Subcutaneous abdominal adipose tissue (tissue), 5 donors: ENCODE data around the gene RAB8B.

Experiments used
- H3K27ac ChIP-seq: one replicate; pipeline ENCODE4 v1.7.0; 2013; ENCODE audit warnings: low read depth, mild to moderate bottlenecking, inconsistent platforms, low read length, moderate library complexity
- H3K27me3 ChIP-seq, 5 donors: one replicate each; pipeline ENCODE4 v1.7.0; 2013; ENCODE audit warnings: low read length in 5 of 5, inconsistent platforms in 1 of 5; ENCODE audit not compliant: control insufficient read depth in 5 of 5, insufficient read depth in 4 of 5
- H3K36me3 ChIP-seq, 5 donors: one replicate each; pipeline ENCODE4 v1.7.0; 2013; ENCODE audit warnings: low read length in 5 of 5; ENCODE audit not compliant: control insufficient read depth in 5 of 5, insufficient read depth in 5 of 5
- H3K4me1 ChIP-seq, 5 donors: one replicate each; pipeline ENCODE4 v1.7.0; 2013; ENCODE audit warnings: low read length in 5 of 5, mild to moderate bottlenecking in 3 of 5, moderate library complexity in 1 of 5; ENCODE audit not compliant: control insufficient read depth in 5 of 5, insufficient read depth in 5 of 5
- H3K4me3 ChIP-seq, 5 donors: one replicate each; pipeline ENCODE4 v1.7.0; 2013; ENCODE audit warnings: low read length in 5 of 5, low read depth in 1 of 5
- H3K9ac ChIP-seq, 5 donors: one replicate each; pipeline ENCODE4 v1.7.0; 2013; ENCODE audit warnings: low read length in 5 of 5, mild to moderate bottlenecking in 4 of 5, moderate library complexity in 3 of 5
- H3K9me3 ChIP-seq, 5 donors: one replicate each; pipeline ENCODE4 v1.7.0; 2013; ENCODE audit warnings: low read length in 5 of 5; ENCODE audit not compliant: control insufficient read depth in 5 of 5
- donor health status: healthy.
- donor health status: healthy.
- donor health status: healthy.
- donor health status: healthy.
- donor health status: healthy.

Gene RAB8B

DNA sequence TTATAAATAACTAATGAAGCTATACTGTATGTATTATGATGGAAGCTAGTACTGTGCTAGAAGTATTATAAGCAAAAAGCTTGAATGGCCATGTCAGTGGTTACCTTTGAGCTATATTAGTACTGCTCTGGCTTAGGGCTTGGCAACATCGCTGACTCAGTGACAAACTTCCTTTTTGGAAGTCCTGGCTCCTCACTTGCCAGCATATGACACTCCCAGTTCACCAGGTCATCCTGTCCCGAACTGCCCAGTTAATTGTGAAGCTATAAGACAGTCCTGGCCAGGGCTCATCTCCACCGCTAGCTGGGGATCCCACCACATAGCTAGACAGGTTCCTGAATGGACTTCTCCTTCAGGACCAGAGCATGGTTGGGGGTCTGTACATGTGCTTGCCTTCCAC lies 31.9 kb downstream of the RAB8B start:
- H3K27ac ChIP-seq = peak overlapping the region; percentile 57
- H3K4me3 ChIP-seq = peak overlapping the region in 3 of 5 donors; percentile 20 to 33 (median 29)
- H3K27me3 ChIP-seq = no peaks in the 10 kb centered on the region
- H3K9ac ChIP-seq = peak overlapping the region in 1 of 5 donors; percentile 1
- H3K9me3 ChIP-seq = no peaks in the 10 kb centered on the region
- peaks cover 0 to 7% (median 2%) of the 10 kb centered on the region in 5 donors for H3K36me3 ChIP-seq
- peaks cover 0 to 29% (median 15%) of the 10 kb centered on the region in 5 donors for H3K4me1 ChIP-seq

DNA sequence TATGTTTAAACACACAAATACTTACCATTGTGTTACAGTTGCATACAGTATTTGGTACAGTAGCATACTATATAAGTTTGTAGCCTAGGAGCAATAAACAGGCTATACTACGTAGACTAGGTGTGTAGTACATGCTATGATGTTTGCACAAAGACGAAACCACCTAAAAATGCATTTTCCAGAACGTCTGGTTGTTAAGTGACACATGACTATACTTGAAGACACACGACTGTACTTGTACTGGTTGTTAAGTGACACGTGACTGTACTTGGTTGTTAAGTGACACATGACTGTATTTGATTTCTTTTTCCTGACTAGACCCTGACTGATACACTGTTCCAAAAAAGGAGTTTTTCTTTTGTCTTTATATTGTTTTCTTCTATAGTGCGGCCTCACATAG lies 34.1 kb downstream of the RAB8B start:
- H3K9me3 ChIP-seq = no peaks in the 10 kb centered on the region
- H3K9ac ChIP-seq = no peak overlapping the region
- peaks cover 2 to 34% (median 15%) of the 10 kb centered on the region in 5 donors for H3K4me1 ChIP-seq
- H3K27me3 ChIP-seq = no peaks in the 10 kb centered on the region
- H3K27ac ChIP-seq = no peak overlapping the region
- H3K4me3 ChIP-seq = no peak overlapping the region
- H3K36me3 ChIP-seq = peaks cover 0 to 7% (median 2%) of the 10 kb centered on the region in 5 donors

DNA sequence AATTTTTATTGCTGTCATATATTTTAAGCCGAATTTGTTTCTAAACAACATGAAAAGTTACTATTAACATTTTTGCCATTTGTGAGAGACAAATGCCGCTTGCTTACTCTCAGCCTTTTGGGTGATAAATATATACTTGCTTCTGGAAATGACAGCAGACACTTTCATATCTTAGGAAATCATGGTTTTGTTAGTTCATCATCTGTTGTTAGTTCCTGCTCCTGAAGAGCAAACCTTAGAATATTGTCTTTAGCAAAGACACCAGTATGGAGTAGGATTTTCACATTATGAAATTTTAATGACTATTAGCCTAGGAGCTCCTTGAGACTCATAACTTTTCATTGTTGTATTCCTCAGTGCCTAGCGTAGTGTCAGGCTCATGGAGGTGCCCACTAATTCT lies 36.0 kb downstream of the RAB8B start:
- Histone ChIP-seq H3K9me3 (no peaks in the 10 kb centered on the region), H3K36me3 (peaks cover 0 to 7% (median 2%) of the 10 kb centered on the region in 5 donors), H3K4me3 (no peak overlapping the region), H3K27me3 (no peaks in the 10 kb centered on the region), H3K4me1 (peaks cover 2 to 21% (median 15%) of the 10 kb centered on the region in 5 donors), H3K9ac (no peak overlapping the region), H3K27ac (no peak overlapping the region)

DNA sequence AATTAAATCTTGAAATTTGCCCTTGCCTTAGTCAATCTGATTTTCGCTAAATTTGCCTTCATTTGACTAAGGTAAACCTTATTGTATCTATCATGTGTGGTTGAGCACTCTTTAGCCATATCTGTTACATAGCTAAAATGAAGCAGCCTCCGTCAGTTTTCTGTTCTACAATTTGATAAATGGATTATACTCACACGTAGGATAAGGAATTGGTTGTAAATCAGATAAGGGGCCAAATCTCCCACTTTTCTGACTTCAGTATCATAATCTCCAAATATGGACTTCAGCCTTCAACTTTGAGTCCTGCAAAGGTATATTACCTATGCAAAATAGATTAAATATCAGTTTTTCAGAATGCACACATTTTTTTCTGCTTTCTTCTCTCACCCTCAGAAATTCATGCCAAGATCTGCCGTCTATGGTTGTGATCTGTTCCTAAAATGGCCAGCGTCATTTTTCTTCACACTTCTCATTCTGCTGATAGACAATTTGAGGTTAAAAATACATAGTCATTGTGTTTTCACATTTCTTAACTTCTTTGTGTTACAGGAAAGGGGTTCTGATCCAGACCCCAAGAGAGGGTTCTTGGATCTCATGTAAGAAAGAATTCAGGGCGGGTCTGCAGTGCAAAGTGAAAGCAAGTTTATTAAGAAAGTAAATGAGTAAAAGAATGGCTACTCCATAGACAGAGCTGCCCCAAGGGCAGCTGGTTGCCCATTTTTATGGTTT lies 36.9 kb downstream of the RAB8B start:
- Histone ChIP-seq H3K4me1 (peaks cover 2 to 16% (median 9%) of the 10 kb centered on the region in 5 donors), H3K9ac (no peak overlapping the region)

DNA sequence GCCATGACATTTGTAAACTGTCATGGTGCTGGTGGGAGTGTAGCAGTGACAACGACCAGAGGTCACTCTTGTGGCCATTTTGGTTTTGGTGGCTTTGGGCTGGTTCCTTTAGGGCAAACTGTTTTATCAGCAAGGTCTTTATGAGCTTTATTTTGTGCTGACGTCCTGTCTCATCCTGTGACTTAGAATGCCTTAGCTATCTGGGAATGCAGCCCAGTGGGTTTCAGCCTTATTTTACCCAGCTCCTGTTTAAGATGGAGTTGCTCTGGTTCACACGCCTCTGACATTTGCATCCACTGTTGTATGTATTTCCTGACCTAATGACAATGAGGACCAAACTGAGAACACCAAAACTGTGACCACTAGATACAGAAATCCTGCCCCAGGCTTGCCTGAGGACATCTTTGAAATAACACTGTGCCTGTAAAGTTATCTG lies 37.6 kb downstream of the RAB8B start:
- peaks cover 0 to 7% (median 2%) of the 10 kb centered on the region in 5 donors for H3K36me3 ChIP-seq
- no peak overlapping the region for H3K27ac ChIP-seq
- no peaks in the 10 kb centered on the region for H3K9me3 ChIP-seq
- H3K27me3 ChIP-seq = no peaks in the 10 kb centered on the region
- peaks cover 2 to 16% (median 7%) of the 10 kb centered on the region in 5 donors for H3K4me1 ChIP-seq
- no peak overlapping the region for H3K9ac ChIP-seq
- H3K4me3 ChIP-seq = no peak overlapping the region

More for the DNA sequence above, 36.9 kb downstream of the RAB8B start:
- Histone ChIP-seq H3K4me3 (no peak overlapping the region), H3K27ac (no peak overlapping the region), H3K27me3 (no peaks in the 10 kb centered on the region), H3K36me3 (peaks cover 0 to 7% (median 2%) of the 10 kb centered on the region in 5 donors), H3K9me3 (no peaks in the 10 kb centered on the region)

DNA sequence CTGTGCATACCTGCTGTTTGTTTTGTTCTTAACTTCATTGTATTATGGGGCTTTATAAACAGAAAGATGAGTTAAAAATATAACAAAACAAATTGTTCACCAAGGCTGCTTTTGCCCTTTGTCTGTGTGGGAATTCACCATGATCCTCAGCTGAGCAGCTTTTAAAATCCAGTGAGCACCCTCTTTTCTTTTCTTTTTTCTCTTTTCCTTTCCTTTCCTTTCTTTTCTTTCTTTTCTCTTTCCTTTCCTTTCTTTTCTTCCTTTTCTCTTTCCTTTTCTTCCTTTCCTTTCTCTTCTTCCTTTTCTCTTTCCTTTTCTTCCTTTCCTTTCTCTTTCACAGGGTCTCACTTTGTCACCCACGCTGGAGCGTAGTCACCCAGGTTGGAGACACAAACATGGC lies 38.3 kb downstream of the RAB8B start:
- Histone ChIP-seq H3K27ac (no peak overlapping the region), H3K4me1 (peaks cover 0 to 17% (median 7%) of the 10 kb centered on the region in 5 donors), H3K36me3 (peaks cover 0 to 7% (median 2%) of the 10 kb centered on the region in 5 donors), H3K4me3 (no peak overlapping the region), H3K9me3 (no peaks in the 10 kb centered on the region), H3K27me3 (no peaks in the 10 kb centered on the region), H3K9ac (no peak overlapping the region)

DNA sequence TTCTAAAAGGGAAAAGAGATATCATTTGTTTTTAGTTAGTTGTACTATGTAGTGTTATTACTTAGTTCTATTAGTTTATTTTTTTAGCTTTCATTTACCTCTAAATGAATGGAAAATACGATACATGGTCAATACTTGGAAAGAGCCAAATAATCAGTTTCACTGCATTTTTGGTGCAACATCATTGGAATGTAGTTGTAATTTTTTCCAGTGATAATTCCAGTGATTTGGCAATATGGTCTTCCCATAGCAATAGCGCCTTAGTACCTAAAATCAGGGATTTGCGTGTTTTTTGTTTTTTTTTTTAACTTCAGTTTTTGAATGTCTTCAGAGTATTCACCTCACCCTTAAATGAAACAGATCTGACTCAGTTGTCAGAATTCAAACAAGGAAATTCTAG lies 41.8 kb downstream of the RAB8B start:
- Histone ChIP-seq H3K27me3 (no peaks in the 10 kb centered on the region), H3K36me3 (no peaks in the 10 kb centered on the region), H3K4me1 (peaks cover 8 to 37% (median 28%) of the 10 kb centered on the region in 5 donors), H3K9ac (no peak overlapping the region), H3K4me3 (no peak overlapping the region), H3K27ac (no peak overlapping the region), H3K9me3 (no peaks in the 10 kb centered on the region)

DNA sequence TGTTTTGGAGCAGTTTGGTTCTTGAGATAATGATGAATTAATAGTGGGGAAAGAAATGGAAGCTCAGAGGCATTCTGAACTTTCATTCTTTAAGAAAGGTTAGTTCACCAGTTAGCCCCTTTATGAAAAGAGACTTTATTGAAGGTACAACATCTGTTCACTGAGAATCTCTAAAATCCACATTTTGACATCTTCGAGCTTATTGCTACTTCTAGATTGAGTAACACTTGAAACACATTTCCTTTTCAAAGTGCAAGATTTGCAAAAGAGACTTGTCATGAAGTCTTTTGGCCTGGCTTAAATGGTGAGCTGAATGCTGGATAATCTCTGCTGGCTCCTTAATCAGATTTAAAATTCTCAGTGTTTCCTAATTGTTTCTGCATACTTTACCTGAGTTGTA lies 42.3 kb downstream of the RAB8B start:
- no peaks in the 10 kb centered on the region for H3K9me3 ChIP-seq
- H3K27me3 ChIP-seq = no peaks in the 10 kb centered on the region
- no peak overlapping the region for H3K9ac ChIP-seq
- no peak overlapping the region for H3K4me3 ChIP-seq
- H3K36me3 ChIP-seq = no peaks in the 10 kb centered on the region
- peaks cover 8 to 32% (median 28%) of the 10 kb centered on the region in 5 donors for H3K4me1 ChIP-seq
- H3K27ac ChIP-seq = peak overlapping the region; percentile 29

DNA sequence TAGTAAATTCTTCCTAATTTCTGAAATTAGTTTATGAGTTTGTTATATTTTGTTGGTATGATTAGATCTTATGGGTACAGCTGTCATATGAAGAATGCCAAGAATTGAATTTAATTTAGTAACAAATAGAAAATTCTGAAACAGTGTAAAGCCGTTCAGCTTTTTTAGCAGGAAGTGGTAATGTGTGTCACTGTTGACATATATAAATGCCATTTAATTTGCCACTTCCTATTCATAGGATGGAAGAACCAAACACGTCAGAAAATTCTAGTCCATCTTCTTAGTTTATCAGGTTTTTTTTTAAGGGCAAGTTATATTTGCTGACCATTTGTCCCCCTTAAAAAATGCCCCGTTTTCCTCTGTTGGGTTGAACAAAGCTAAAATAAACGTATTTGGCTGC lies 43.0 kb downstream of the RAB8B start:
- no peak overlapping the region for H3K4me3 ChIP-seq

DNA sequence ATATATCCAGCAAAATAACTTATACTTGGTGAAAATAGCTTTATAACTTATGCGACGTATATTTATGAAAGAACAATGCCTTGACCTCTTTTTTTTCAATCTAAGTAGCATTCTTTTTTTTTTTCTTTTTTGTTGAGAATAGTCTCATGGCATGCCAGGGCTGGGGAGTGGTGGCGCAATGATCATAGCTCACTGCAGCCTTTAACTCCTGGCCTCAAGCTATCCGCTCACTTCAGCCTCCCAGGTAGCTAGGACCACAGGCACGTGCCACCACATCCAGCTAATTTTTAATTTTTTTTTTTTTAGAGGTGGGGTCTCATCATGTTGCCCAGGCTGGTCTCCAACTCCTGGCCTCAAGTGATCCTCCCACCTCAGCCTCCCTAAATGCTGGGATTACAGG lies 43.5 kb downstream of the RAB8B start:
- H3K27me3 ChIP-seq = no peaks in the 10 kb centered on the region
- H3K4me3 ChIP-seq = no peak overlapping the region
- no peaks in the 10 kb centered on the region for H3K9me3 ChIP-seq
- H3K36me3 ChIP-seq = no peaks in the 10 kb centered on the region
- H3K9ac ChIP-seq = no peak overlapping the region
- H3K27ac ChIP-seq = peak overlapping the region; percentile 91
- H3K4me1 ChIP-seq = peaks cover 8 to 31% (median 26%) of the 10 kb centered on the region in 5 donors

More for the DNA sequence above, 43.0 kb downstream of the RAB8B start:
- no peak overlapping the region for H3K9ac ChIP-seq
- no peaks in the 10 kb centered on the region for H3K27me3 ChIP-seq
- peak overlapping the region; percentile 29 for H3K27ac ChIP-seq
- no peaks in the 10 kb centered on the region for H3K9me3 ChIP-seq
- H3K4me1 ChIP-seq = peaks cover 8 to 31% (median 26%) of the 10 kb centered on the region in 5 donors
- no peaks in the 10 kb centered on the region for H3K36me3 ChIP-seq
